Measurements from ENCODE around the gene MRPS12. TPM values are rescaled to one million over a fixed set of nuclear protein-coding genes. Genes with fewer than 3 reads are reported as not detected.

MRPS12 gene
- 21.6 and 23.6 TPM in 2 replicates for total RNA-seq

DNA sequence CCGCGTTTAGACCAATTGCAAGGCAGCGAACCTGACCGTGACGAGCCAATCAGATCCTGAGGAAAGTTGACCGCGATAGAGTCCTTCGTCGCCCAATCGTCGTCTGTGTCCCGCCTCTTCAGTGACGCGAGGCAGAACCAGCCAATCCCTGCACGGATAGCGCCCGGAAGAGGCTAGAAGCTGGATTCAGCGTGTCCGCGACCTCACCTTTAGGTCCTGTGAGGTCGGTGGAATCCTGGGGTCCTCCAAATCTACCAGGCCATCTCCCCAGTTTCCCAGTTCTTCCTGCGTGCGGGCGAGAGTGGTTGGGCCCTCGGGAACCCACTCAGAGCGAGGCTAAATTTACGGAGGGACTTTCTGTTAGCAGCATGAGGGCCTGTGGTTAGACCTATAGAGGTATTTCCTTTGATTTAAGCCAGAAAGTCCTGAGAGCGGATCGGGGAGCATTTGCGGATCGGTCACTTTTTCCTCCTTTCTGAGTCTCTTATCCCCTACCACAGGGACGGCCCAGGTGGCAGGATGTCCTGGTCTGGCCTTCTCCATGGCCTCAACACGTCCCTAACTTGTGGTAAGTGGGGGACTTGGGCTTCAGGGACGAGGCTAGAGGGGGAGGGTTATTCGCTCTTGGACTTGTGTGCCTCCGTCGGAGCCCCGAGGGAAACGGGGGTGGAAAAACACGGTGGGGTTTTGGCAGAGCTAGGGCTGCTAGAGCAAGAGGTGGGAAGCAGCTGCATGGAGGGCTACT is at the start of gene MRPS12:
TSS of gene MRPS12 (plus strand) at position 169 of the 745 bp plus-strand sequence. CDS start at position 520, 351 bp downstream.

DNA sequence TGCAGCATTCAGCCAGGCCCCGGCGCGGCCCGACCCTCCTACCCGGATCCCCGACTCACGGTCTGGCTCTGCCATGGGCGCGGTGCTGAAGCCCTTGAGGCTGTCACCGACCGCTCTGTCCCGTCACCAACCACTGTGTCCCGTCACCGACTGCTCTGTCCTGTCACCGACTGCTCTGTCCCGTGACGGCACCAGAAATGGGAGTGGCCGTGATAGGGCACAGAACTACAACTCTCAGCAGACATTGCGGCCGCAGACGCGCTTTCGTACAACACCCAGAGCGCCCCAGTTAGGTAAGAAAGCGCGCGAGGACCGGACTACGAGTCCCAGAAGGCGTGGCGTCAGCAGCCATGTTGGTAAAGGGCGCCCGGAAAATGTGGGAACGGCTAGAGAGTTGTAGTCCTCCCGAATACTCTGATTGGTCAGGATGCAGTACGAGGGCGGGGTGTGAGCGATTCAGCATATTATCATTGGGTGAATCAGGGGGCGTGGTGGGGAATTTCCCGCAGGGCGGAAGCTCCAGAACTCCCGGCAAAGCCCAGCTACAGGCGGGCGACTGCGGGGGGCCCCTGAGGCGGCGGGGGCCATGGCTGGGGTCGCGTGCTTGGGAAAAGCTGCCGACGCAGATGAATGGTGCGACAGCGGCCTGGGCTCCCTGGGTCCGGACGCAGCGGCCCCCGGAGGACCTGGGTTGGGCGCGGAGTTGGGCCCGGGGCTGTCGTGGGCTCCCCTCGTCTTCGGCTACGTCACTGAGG is 31.1 kb upstream of the MRPS12 start, which contains the start of the genes NFKBIB and SIRT2:
TSS of gene NFKBIB (plus strand) at position 523 of the 755 bp plus-strand sequence. CDS start at position 587, 64 bp downstream.
TSS of gene SIRT2 (minus strand) at position 172 of the 755 bp plus-strand sequence. CDS start at position 75, 97 bp downstream.

DNA sequence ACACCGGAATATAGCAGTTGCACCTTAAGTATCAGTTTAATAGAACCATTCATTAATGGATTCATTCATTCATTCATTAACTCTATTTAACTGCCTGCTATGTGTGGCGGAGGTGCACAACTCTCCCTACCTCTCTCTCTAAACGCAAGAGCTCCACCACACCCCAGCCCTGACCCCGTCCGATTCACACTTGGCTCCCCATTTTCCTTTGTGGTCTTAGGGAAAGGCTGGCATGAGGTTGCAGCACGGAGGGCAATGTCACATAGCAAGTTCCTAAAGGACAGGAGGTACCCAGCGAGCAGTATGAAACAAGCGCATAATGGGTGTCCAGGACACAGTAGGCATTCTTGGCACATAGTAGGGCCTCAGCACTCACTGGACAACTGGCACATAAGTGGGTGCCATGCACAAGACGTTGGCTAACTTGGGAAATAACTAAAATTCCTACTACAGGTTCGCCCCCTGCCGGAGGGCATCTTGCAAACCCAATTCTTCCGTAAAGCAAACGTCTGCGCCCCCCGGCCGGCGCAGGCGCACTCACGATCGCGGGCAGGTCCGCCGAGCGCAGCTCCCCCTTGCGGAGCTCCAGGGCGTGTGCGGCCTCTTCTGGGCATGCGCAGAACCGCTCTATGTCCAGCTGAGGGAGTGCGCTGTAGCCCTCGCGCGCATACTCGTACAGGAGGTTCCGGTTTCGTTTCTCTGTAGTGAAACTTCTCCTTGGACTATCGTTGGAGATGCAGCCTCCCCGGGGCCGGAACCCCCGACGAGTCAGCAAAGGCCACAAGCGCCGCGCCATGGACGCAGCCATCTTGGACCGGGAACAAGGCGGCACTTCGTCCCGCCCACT is 592 bp upstream of the MRPS12 start, which contains the start of gene SARS2:
TSS of gene SARS2 (minus strand) at position 835 of the 847 bp plus-strand sequence. CDS start at position 808, 27 bp downstream.

GRCh38 chr19:38975214-38975860 is 44.6 kb downstream of the MRPS12 start, which contains the start of gene FBXO17:
Gene FBXO17 (minus strand): TSS chr19:38975742. CDS start chr19:38950319, 25,423 bp downstream.

Other genes with a start within 250 kb of the MRPS12 start
- 3.0 and 4.3 TPM in 2 replicates for gene CAPN12, start 186.5 kb upstream of the MRPS12 start, total RNA-seq
- gene LGALS7, start 157.4 kb upstream of the MRPS12 start, total RNA-seq = 0.79 TPM in 1 of 2 replicates, not detected in the other
- gene LGALS7B, start 141.7 kb upstream of the MRPS12 start, total RNA-seq = 3.5 TPM in 1 of 2 replicates, not detected in the other
- not detected in 2 replicates for gene LGALS4, start 118.0 kb upstream of the MRPS12 start, total RNA-seq
- gene ECH1, start 99.2 kb upstream of the MRPS12 start, total RNA-seq = 69.9 and 95.8 TPM in 2 replicates
- gene HNRNPL, start 81.0 kb upstream of the MRPS12 start, total RNA-seq = 179 and 332 TPM in 2 replicates
- gene RINL, start 52.7 kb upstream of the MRPS12 start, total RNA-seq = 3.6 and 19.2 TPM in 2 replicates
- gene SIRT2, start 31.3 kb upstream of the MRPS12 start, total RNA-seq = 48.3 and 50.6 TPM in 2 replicates
- gene NFKBIB, start 31.0 kb upstream of the MRPS12 start, total RNA-seq = 8.2 and 15.3 TPM in 2 replicates
- gene CCER2, start 18.8 kb upstream of the MRPS12 start, total RNA-seq = not detected in 2 replicates
- gene SARS2, start 181 bp upstream of the MRPS12 start, total RNA-seq = 21.2 and 44.9 TPM in 2 replicates
- 10.8 and 11.8 TPM in 2 replicates for gene FBXO17, start 44.8 kb downstream of the MRPS12 start, total RNA-seq
- 1.2 and 9.5 TPM in 2 replicates for gene FBXO27, start 101.6 kb downstream of the MRPS12 start, total RNA-seq
- 0.22 and 0.39 TPM in 2 replicates for gene ACP7, start 153.4 kb downstream of the MRPS12 start, total RNA-seq
- 15.7 and 17.3 TPM in 2 replicates for gene PAK4, start 194.8 kb downstream of the MRPS12 start, total RNA-seq